ENCODE results near the gene SIGLEC15.

The SIGLEC15 gene

DNA sequence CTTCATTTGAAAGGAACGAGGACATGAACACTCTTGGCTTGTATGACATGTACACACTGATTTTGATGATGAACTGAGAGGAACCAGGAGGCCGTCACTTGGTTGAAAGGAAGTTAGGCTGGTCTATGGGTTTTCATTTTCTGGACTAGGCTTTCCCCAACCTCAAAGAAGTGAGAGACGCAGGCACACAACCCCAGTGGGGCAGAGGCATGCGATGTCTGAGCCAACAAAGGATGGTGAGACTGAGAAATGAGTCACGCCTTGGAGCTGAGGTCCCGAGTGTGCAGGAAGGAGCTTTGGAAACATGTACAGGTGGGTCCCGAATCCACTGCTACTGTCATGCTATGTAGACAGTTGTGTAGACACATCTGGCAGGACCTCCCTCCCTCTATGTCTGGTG lies 24.1 kb downstream of the SIGLEC15 start:
- H3K9me3 ChIP-seq (ENCODE audit: control insufficient read depth, low read depth, low read length) = no peaks in the 10 kb centered on the region
- no peaks in the 10 kb centered on the region for H3K27me3 ChIP-seq (ENCODE audit: control insufficient read depth, insufficient read depth, low read length)
- H3K4me1 ChIP-seq (ENCODE audit: control insufficient read depth, low read depth, low read length) = peaks cover 4% of the 10 kb centered on the region
- peaks cover 8% of the 10 kb centered on the region for H3K36me3 ChIP-seq (ENCODE audit: control insufficient read depth, low read depth, low read length)
- H3K9ac ChIP-seq (ENCODE audit: low read length) = no peak overlapping the region
- H3K4me3 ChIP-seq (ENCODE audit: low read length) = no peak overlapping the region
- no peak overlapping the region for H3K27ac ChIP-seq (ENCODE audit: low read length)

- Histone ChIP-seq H3K9me3 (ENCODE audit: control insufficient read depth, low read depth, low read length) (no peaks in the 10 kb centered on the region), H3K27ac (ENCODE audit: low read length) (no peak overlapping the region), H3K4me3 (ENCODE audit: low read length) (no peak overlapping the region), H3K9ac (ENCODE audit: low read length) (no peak overlapping the region), H3K36me3 (ENCODE audit: control insufficient read depth, low read depth, low read length) (peaks cover 8% of the 10 kb centered on the region), H3K27me3 (ENCODE audit: control insufficient read depth, insufficient read depth, low read length) (no peaks in the 10 kb centered on the region), H3K4me1 (ENCODE audit: control insufficient read depth, low read depth, low read length) (peaks cover 4% of the 10 kb centered on the region)
Measured at GRCh38 chr18:45850021-45850420, 24.5 kb downstream of the SIGLEC15 start.

- peaks cover 19% of the 10 kb centered on the region for H3K36me3 ChIP-seq (ENCODE audit: control insufficient read depth, low read depth, low read length)
- H3K27ac ChIP-seq (ENCODE audit: low read length) = no peak overlapping the region
- no peak overlapping the region for H3K9ac ChIP-seq (ENCODE audit: low read length)
- H3K4me3 ChIP-seq (ENCODE audit: low read length) = no peak overlapping the region
- no peaks in the 10 kb centered on the region for H3K9me3 ChIP-seq (ENCODE audit: control insufficient read depth, low read depth, low read length)
- H3K4me1 ChIP-seq (ENCODE audit: control insufficient read depth, low read depth, low read length) = peaks cover 4% of the 10 kb centered on the region
- H3K27me3 ChIP-seq (ENCODE audit: control insufficient read depth, insufficient read depth, low read length) = no peaks in the 10 kb centered on the region
Measured at GRCh38 chr18:45851161-45851925, 25.9 kb downstream of the SIGLEC15 start.

DNA sequence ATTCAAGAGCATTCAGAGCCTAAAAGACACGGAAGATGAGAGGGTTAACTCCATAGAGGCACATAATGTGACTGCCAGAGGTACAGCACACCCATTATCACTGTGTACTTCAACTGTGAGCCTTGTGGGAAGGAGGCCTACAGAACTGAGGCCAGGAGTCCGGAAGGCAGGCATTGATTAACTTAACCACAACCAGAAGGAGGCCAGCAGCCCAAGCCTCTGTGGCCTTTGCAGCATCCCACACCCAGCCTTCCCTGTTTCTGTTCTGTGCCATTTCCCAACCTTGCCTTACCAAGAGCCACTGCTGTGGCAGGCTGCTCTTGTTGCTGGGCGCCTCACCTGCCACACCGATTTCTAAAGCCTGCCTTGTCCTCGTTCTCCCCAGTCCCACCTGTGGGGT lies 27.2 kb downstream of the SIGLEC15 start:
- no peak overlapping the region for H3K4me3 ChIP-seq (ENCODE audit: low read length)
- H3K27ac ChIP-seq (ENCODE audit: low read length) = no peak overlapping the region
- peaks cover 4% of the 10 kb centered on the region for H3K4me1 ChIP-seq (ENCODE audit: control insufficient read depth, low read depth, low read length)
- H3K9me3 ChIP-seq (ENCODE audit: control insufficient read depth, low read depth, low read length) = no peaks in the 10 kb centered on the region
- peaks cover 21% of the 10 kb centered on the region for H3K36me3 ChIP-seq (ENCODE audit: control insufficient read depth, low read depth, low read length)
- no peak overlapping the region for H3K9ac ChIP-seq (ENCODE audit: low read length)
- no peaks in the 10 kb centered on the region for H3K27me3 ChIP-seq (ENCODE audit: control insufficient read depth, insufficient read depth, low read length)

GRCh38 chr18:45854036-45854586 lies 28.6 kb downstream of the SIGLEC15 start:
- peaks cover 34% of the 10 kb centered on the region for H3K36me3 ChIP-seq (ENCODE audit: control insufficient read depth, low read depth, low read length)
- H3K27me3 ChIP-seq (ENCODE audit: control insufficient read depth, insufficient read depth, low read length) = no peaks in the 10 kb centered on the region
- no peak overlapping the region for H3K4me3 ChIP-seq (ENCODE audit: low read length)
- no peak overlapping the region for H3K9ac ChIP-seq (ENCODE audit: low read length)
- H3K27ac ChIP-seq (ENCODE audit: low read length) = no peak overlapping the region
- H3K4me1 ChIP-seq (ENCODE audit: control insufficient read depth, low read depth, low read length) = peaks cover 4% of the 10 kb centered on the region
- H3K9me3 ChIP-seq (ENCODE audit: control insufficient read depth, low read depth, low read length) = no peaks in the 10 kb centered on the region

DNA sequence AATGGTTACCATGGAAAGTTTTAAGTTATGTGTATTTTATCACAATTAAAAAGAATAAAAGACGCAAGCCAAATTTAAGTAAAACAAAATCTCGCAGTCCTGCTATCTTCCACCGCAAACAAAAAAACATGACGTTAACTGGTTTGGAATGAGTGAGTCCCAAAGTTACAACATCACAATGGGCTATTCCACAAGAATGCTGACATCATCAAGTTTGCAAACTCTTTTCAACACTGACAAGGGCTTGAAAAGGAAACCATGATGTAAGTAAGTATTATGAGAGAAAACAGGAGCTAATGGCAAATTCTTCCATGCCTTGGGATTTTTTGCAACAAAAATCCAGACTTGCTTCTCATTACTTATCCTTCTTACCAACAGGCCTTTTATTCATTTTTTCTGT lies 31.1 kb downstream of the SIGLEC15 start:
- no peak overlapping the region for H3K9ac ChIP-seq (ENCODE audit: low read length)
- no peaks in the 10 kb centered on the region for H3K27me3 ChIP-seq (ENCODE audit: control insufficient read depth, insufficient read depth, low read length)
- H3K4me3 ChIP-seq (ENCODE audit: low read length) = no peak overlapping the region
- H3K9me3 ChIP-seq (ENCODE audit: control insufficient read depth, low read depth, low read length) = no peaks in the 10 kb centered on the region
- no peak overlapping the region for H3K27ac ChIP-seq (ENCODE audit: low read length)
- peaks cover 42% of the 10 kb centered on the region for H3K36me3 ChIP-seq (ENCODE audit: control insufficient read depth, low read depth, low read length)
- H3K4me1 ChIP-seq (ENCODE audit: control insufficient read depth, low read depth, low read length) = peaks cover 4% of the 10 kb centered on the region

- H3K4me3 ChIP-seq (ENCODE audit: low read length) = no peak overlapping the region
- no peak overlapping the region for H3K27ac ChIP-seq (ENCODE audit: low read length)
- H3K9me3 ChIP-seq (ENCODE audit: control insufficient read depth, low read depth, low read length) = no peaks in the 10 kb centered on the region
- H3K36me3 ChIP-seq (ENCODE audit: control insufficient read depth, low read depth, low read length) = peaks cover 43% of the 10 kb centered on the region
- H3K9ac ChIP-seq (ENCODE audit: low read length) = no peak overlapping the region
- H3K4me1 ChIP-seq (ENCODE audit: control insufficient read depth, low read depth, low read length) = peaks cover under 1% of the 10 kb centered on the region
- H3K27me3 ChIP-seq (ENCODE audit: control insufficient read depth, insufficient read depth, low read length) = no peaks in the 10 kb centered on the region
Measured at GRCh38 chr18:45859334-45859733, 33.9 kb downstream of the SIGLEC15 start.

GRCh38 chr18:45860492-45860891 lies 35.0 kb downstream of the SIGLEC15 start:
- no peak overlapping the region for H3K9ac ChIP-seq (ENCODE audit: low read length)
- H3K36me3 ChIP-seq (ENCODE audit: control insufficient read depth, low read depth, low read length) = peaks cover 51% of the 10 kb centered on the region
- H3K4me3 ChIP-seq (ENCODE audit: low read length) = no peak overlapping the region
- H3K27ac ChIP-seq (ENCODE audit: low read length) = no peak overlapping the region
- H3K27me3 ChIP-seq (ENCODE audit: control insufficient read depth, insufficient read depth, low read length) = no peaks in the 10 kb centered on the region
- H3K9me3 ChIP-seq (ENCODE audit: control insufficient read depth, low read depth, low read length) = no peaks in the 10 kb centered on the region
- no peaks in the 10 kb centered on the region for H3K4me1 ChIP-seq (ENCODE audit: control insufficient read depth, low read depth, low read length)

DNA sequence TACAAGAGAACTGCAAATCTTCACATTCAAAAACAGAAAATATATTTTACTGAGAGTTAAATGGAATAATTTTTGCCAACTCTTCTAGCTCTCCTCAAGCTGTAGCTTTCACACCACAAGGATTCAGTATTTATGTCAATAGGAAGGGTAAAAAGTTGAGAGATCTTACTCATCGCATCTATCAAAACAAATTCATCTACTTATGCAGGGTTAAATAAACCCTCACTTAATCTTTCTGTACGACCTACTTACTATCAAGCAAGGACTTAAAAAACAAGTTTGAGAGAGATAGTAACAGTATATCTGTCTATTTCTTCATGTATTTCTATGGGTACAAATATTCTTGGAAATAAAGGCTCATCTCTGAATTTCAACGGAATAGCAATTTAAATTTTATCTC lies 35.5 kb downstream of the SIGLEC15 start:
- H3K27ac ChIP-seq (ENCODE audit: low read length) = no peak overlapping the region
- H3K4me3 ChIP-seq (ENCODE audit: low read length) = no peak overlapping the region
- no peaks in the 10 kb centered on the region for H3K9me3 ChIP-seq (ENCODE audit: control insufficient read depth, low read depth, low read length)
- H3K9ac ChIP-seq (ENCODE audit: low read length) = no peak overlapping the region
- peaks cover 51% of the 10 kb centered on the region for H3K36me3 ChIP-seq (ENCODE audit: control insufficient read depth, low read depth, low read length)
- no peaks in the 10 kb centered on the region for H3K27me3 ChIP-seq (ENCODE audit: control insufficient read depth, insufficient read depth, low read length)
- H3K4me1 ChIP-seq (ENCODE audit: control insufficient read depth, low read depth, low read length) = no peaks in the 10 kb centered on the region

DNA sequence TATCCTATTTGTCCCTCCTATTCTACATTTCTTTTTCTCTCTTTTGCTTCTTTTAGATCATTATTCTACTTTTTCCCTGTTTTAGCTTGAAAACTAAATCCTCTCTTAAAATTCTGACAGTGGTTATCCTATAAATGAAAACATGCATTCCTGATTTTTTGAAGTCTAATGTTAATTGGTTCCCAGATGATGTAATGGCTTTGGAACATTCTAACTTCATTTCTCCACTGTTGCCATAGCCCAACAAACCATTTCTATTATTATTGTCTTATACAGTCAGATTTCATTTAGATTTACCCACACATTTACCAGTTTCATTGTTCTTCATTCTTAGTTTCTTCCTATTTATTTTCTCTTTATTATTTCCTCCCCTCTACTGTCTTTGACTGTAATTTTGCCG lies 36.5 kb downstream of the SIGLEC15 start:
- peaks cover 53% of the 10 kb centered on the region for H3K36me3 ChIP-seq (ENCODE audit: control insufficient read depth, low read depth, low read length)
- H3K9ac ChIP-seq (ENCODE audit: low read length) = no peak overlapping the region
- no peak overlapping the region for H3K4me3 ChIP-seq (ENCODE audit: low read length)
- H3K27me3 ChIP-seq (ENCODE audit: control insufficient read depth, insufficient read depth, low read length) = no peaks in the 10 kb centered on the region
- H3K4me1 ChIP-seq (ENCODE audit: control insufficient read depth, low read depth, low read length) = no peaks in the 10 kb centered on the region
- H3K9me3 ChIP-seq (ENCODE audit: control insufficient read depth, low read depth, low read length) = no peaks in the 10 kb centered on the region
- H3K27ac ChIP-seq (ENCODE audit: low read length) = no peak overlapping the region

GRCh38 chr18:45863469-45863868 lies 38.0 kb downstream of the SIGLEC15 start:
- Histone ChIP-seq H3K9ac (ENCODE audit: low read length) (no peak overlapping the region), H3K9me3 (ENCODE audit: control insufficient read depth, low read depth, low read length) (no peaks in the 10 kb centered on the region), H3K36me3 (ENCODE audit: control insufficient read depth, low read depth, low read length) (peaks cover 50% of the 10 kb centered on the region), H3K27ac (ENCODE audit: low read length) (no peak overlapping the region), H3K27me3 (ENCODE audit: control insufficient read depth, insufficient read depth, low read length) (no peaks in the 10 kb centered on the region), H3K4me3 (ENCODE audit: low read length) (no peak overlapping the region), H3K4me1 (ENCODE audit: control insufficient read depth, low read depth, low read length) (no peaks in the 10 kb centered on the region)

- H3K9me3 ChIP-seq (ENCODE audit: control insufficient read depth, low read depth, low read length) = no peaks in the 10 kb centered on the region
- no peak overlapping the region for H3K27ac ChIP-seq (ENCODE audit: low read length)
- no peak overlapping the region for H3K4me3 ChIP-seq (ENCODE audit: low read length)
- no peak overlapping the region for H3K9ac ChIP-seq (ENCODE audit: low read length)
- H3K36me3 ChIP-seq (ENCODE audit: control insufficient read depth, low read depth, low read length) = peaks cover 44% of the 10 kb centered on the region
- no peaks in the 10 kb centered on the region for H3K4me1 ChIP-seq (ENCODE audit: control insufficient read depth, low read depth, low read length)
- H3K27me3 ChIP-seq (ENCODE audit: control insufficient read depth, insufficient read depth, low read length) = no peaks in the 10 kb centered on the region
Measured at GRCh38 chr18:45864081-45864480, 38.6 kb downstream of the SIGLEC15 start.

All from iPS-18a (cell line).